NCI-H2196 treated with DMSO at 0.1 percent for 48 hours (cell line): ENCODE results near the gene CRLF2.
"Not testable (repeated sequence)": the region's sequence is repeated elsewhere in the genome, so short reads cannot be mapped to it uniquely, and the experiment has no call there.

Experiments
- DNase-seq: peaks from one replicate; lab custom pipeline; 2025; ENCODE audit not compliant: unreplicated experiment; lab: John Stamatoyannopoulos, UW

The CRLF2 gene

GRCh38 chrX:1169189-1169588, 43.3 kb downstream of the CRLF2 start:
- no peak for DNase-seq

- no peak for DNase-seq
Measured at GRCh38 chrX:1167918-1168481, 44.4 kb downstream of the CRLF2 start.

- DNase-seq: no peak
Measured at GRCh38 chrX:1167466-1167865, 45.0 kb downstream of the CRLF2 start.

GRCh38 chrX:1165535-1166196, 46.8 kb downstream of the CRLF2 start:
- no peak for DNase-seq

GRCh38 chrX:1164322-1165288, 47.8 kb downstream of the CRLF2 start:
- DNase-seq: no peak

- DNase-seq: no peak
Measured at GRCh38 chrX:1163231-1163630, 49.2 kb downstream of the CRLF2 start.

GRCh38 chrX:1162119-1162916, 50.1 kb downstream of the CRLF2 start:
- no peak for DNase-seq

- DNase-seq: no peak
Measured at GRCh38 chrX:1159548-1159947, 52.9 kb downstream of the CRLF2 start.

- not testable (repeated sequence) for DNase-seq
Measured at GRCh38 chrX:1156681-1157455, 55.6 kb downstream of the CRLF2 start.

GRCh38 chrX:1153940-1154339, 58.5 kb downstream of the CRLF2 start:
- DNase-seq: no peak

GRCh38 chrX:1152090-1152489, 60.4 kb downstream of the CRLF2 start:
- no peak for DNase-seq

- no peak for DNase-seq
Measured at GRCh38 chrX:1151378-1152077, 60.9 kb downstream of the CRLF2 start.

- no peak for DNase-seq
Measured at GRCh38 chrX:1150569-1151347, 61.7 kb downstream of the CRLF2 start.

GRCh38 chrX:1147611-1148515, 64.6 kb downstream of the CRLF2 start:
- no peak for DNase-seq

- no peak for DNase-seq
Measured at GRCh38 chrX:1144293-1144692, 68.2 kb downstream of the CRLF2 start.
